Measurements from ENCODE around the gene FAM227B.

FAM227B gene

DNA sequence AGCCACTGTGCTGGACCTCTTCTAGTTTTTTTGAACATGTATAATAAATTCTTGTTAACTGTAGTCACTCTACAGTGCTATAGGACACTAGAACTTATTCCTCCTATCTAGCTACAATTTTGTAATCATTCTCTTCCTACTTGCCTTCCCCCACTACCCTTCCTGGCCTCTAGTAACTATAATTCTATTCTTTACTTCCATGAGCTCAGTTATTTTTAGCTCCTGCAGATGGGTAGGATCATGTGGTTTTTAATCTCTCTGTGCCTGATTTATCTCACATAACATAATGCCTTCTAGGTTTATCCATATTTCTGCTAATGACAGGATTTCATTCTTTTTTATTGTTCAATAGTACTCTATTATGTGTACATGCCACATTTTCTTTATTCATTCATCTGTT lies 310.7 kb downstream of the FAM227B start:
- Histone ChIP-seq H3K9ac (ENCODE audit: low read length) (no peak overlapping the region), H3K4me3 (ENCODE audit: low read depth, low read length, poor library complexity, severe bottlenecking) (no peak overlapping the region), H3K36me3 (ENCODE audit: insufficient read depth, low read length) (no peaks in the 10 kb centered on the region), H3K27ac (ENCODE audit: low read depth, low read length, poor library complexity, severe bottlenecking) (no peak overlapping the region), H3K4me1 (ENCODE audit: insufficient read depth, low read length, severe bottlenecking) (no peaks in the 10 kb centered on the region), H4K20me1 (ENCODE audit: insufficient read depth, low read length) (no peaks in the 10 kb centered on the region), H3K4me2 (ENCODE audit: low read length) (no peak overlapping the region), H3K27me3 (ENCODE audit: insufficient read depth, low read length) (no peaks in the 10 kb centered on the region), H3K79me2 (ENCODE audit: insufficient read depth, low read length) (no peaks in the 10 kb centered on the region), H2AFZ (ENCODE audit: low read length) (no peak overlapping the region), H3K9me3 (ENCODE audit: low read length) (no peaks in the 10 kb centered on the region), H3K9me2 (ENCODE audit: low read depth, low read length) (no peaks in the 10 kb centered on the region), H3F3A (ENCODE audit: insufficient read depth, low read length) (no peaks in the 10 kb centered on the region)
- TF ChIP-seq, protein P1, sequence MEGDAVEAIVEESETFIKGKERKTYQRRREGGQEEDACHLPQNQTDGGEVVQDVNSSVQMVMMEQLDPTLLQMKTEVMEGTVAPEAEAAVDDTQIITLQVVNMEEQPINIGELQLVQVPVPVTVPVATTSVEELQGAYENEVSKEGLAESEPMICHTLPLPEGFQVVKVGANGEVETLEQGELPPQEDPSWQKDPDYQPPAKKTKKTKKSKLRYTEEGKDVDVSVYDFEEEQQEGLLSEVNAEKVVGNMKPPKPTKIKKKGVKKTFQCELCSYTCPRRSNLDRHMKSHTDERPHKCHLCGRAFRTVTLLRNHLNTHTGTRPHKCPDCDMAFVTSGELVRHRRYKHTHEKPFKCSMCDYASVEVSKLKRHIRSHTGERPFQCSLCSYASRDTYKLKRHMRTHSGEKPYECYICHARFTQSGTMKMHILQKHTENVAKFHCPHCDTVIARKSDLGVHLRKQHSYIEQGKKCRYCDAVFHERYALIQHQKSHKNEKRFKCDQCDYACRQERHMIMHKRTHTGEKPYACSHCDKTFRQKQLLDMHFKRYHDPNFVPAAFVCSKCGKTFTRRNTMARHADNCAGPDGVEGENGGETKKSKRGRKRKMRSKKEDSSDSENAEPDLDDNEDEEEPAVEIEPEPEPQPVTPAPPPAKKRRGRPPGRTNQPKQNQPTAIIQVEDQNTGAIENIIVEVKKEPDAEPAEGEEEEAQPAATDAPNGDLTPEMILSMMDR (IDR thresholded peaks at IDR 0.05; ENCODE audit: low read length), result no peak
- no peak for TF ChIP-seq EZH2 (IDR thresholded peaks at IDR 0.05; ENCODE audit: borderline replicate concordance, low read length)

DNA sequence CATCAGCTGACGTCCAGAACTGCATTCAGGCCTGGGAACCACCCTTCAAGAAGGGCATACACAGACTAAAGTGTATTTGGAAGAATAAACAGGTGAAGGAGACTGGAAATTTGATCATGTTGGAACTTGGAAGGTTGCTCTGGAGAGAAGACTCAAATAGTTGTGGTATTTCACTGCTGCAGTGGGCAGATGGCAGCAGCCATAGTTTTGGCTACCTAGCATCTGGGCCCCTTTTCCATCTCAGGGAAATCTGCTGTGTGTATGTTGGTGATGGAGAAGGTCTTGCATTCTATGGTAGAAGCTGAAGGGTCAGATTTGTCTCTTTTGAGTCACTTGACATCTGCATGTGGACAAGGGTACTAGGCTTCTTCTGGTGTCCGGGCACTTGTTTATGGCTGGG lies 311.9 kb downstream of the FAM227B start:
- Histone ChIP-seq H3K36me3 (ENCODE audit: insufficient read depth, low read length) (peaks cover 7% of the 10 kb centered on the region; the same call in 1 of the 2 replicates), H3K27ac (ENCODE audit: low read depth, low read length, poor library complexity, severe bottlenecking) (no peak overlapping the region), H3K27me3 (ENCODE audit: insufficient read depth, low read length) (no peaks in the 10 kb centered on the region), H3K4me2 (ENCODE audit: low read length) (no peak overlapping the region), H3F3A (ENCODE audit: insufficient read depth, low read length) (no peaks in the 10 kb centered on the region), H4K20me1 (ENCODE audit: insufficient read depth, low read length) (no peaks in the 10 kb centered on the region), H3K9me2 (ENCODE audit: low read depth, low read length) (no peaks in the 10 kb centered on the region), H3K79me2 (ENCODE audit: insufficient read depth, low read length) (no peaks in the 10 kb centered on the region), H3K4me3 (ENCODE audit: low read depth, low read length, poor library complexity, severe bottlenecking) (no peak overlapping the region), H3K4me1 (ENCODE audit: insufficient read depth, low read length, severe bottlenecking) (no peaks in the 10 kb centered on the region), H2AFZ (ENCODE audit: low read length) (no peak overlapping the region), H3K9me3 (ENCODE audit: low read length) (no peaks in the 10 kb centered on the region), H3K9ac (ENCODE audit: low read length) (no peak overlapping the region)
- TF ChIP-seq EZH2 (IDR thresholded peaks at IDR 0.05; ENCODE audit: borderline replicate concordance, low read length), result no peak
- TF ChIP-seq, protein P1 (IDR thresholded peaks at IDR 0.05; ENCODE audit: low read length), result no peak

DNA sequence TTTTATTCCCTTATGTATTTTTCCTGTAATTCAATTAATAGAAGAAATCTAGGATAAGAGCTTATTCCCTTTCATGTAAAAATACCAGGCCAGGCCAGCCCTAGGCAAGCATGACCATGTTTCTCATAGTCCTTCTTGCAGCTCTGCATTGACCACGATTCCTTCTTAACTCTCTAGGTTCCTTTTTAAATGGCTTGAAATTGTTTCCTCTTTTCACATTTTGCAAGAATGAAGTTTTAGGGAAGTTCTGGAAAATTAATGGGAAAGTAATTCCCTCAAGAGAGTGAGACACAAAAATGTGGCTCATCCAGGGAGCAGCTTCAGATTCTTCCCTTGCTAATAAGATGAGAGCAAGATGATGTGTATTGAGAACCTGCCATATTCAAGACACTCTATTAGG lies 314.1 kb downstream of the FAM227B start:
- no peaks in the 10 kb centered on the region for H3F3A ChIP-seq (ENCODE audit: insufficient read depth, low read length)
- H3K9ac ChIP-seq (ENCODE audit: low read length), result no peak overlapping the region
- peaks cover 7% of the 10 kb centered on the region; the same call in 1 of the 2 replicates for H3K36me3 ChIP-seq (ENCODE audit: insufficient read depth, low read length)
- H3K9me3 ChIP-seq (ENCODE audit: low read length), result no peaks in the 10 kb centered on the region
- no peaks in the 10 kb centered on the region for H3K9me2 ChIP-seq (ENCODE audit: low read depth, low read length)
- no peak overlapping the region for H3K27ac ChIP-seq (ENCODE audit: low read depth, low read length, poor library complexity, severe bottlenecking)
- no peaks in the 10 kb centered on the region for H3K27me3 ChIP-seq (ENCODE audit: insufficient read depth, low read length)
- H3K79me2 ChIP-seq (ENCODE audit: insufficient read depth, low read length), result no peaks in the 10 kb centered on the region
- H2AFZ ChIP-seq (ENCODE audit: low read length), result no peak overlapping the region
- no peak overlapping the region for H3K4me2 ChIP-seq (ENCODE audit: low read length)
- no peak overlapping the region for H3K4me3 ChIP-seq (ENCODE audit: low read depth, low read length, poor library complexity, severe bottlenecking)
- no peaks in the 10 kb centered on the region for H3K4me1 ChIP-seq (ENCODE audit: insufficient read depth, low read length, severe bottlenecking)
- no peak for TF ChIP-seq EZH2 (IDR thresholded peaks at IDR 0.05; ENCODE audit: borderline replicate concordance, low read length)
- TF ChIP-seq, protein P1 (IDR thresholded peaks at IDR 0.05; ENCODE audit: low read length), result no peak
- H4K20me1 ChIP-seq (ENCODE audit: insufficient read depth, low read length), result no peaks in the 10 kb centered on the region

Data from OCI-LY1 (cell line).